K562 (cell line): ENCODE measurements around the gene TTC33. TPM values are rescaled to one million over a fixed set of nuclear protein-coding genes. Genes with fewer than 3 reads are reported as not detected.

Experiments used
- CBX3 ChIP-seq, 2 experiments: IDR thresholded peaks; 1 replicate in 1 of 2; 2 replicates in 1 of 2; pipeline ENCODE4 v1.6.1; 2012; ENCODE audit warnings: inconsistent platforms in 2 of 2, low read length in 2 of 2, borderline replicate concordance in 1 of 2, control low read depth in 1 of 2
- CREB3 ChIP-seq: fragments of 450-650 bp; conservative IDR thresholded peaks from 2 replicates; pipeline ENCODE4 v1.6.1; 2016; ENCODE audit warnings: missing genetic modification characterization, low read depth, mild to moderate bottlenecking, missing compliant biosample characterization, moderate library complexity
- CTBP1 ChIP-seq: fragments of 450-650 bp; IDR thresholded peaks from 2 replicates; pipeline ENCODE4 v1.6.1; 2016; ENCODE audit warnings: borderline replicate concordance
- E2F3 ChIP-seq: fragments of 250-450 bp; sonication (Bioruptor Pico); IDR thresholded peaks from 2 replicates; pipeline ENCODE4 v1.4.0; 2020; ENCODE audit warnings: mild to moderate bottlenecking
- E2F5 ChIP-seq: sonication (generic); formaldehyde crosslinking; IDR thresholded peaks from 2 replicates; pipeline ENCODE4 v1.8.0; 2022; ENCODE audit warnings: mild to moderate bottlenecking, missing genetic modification reagents
- ETV5 ChIP-seq: sonication (generic); formaldehyde crosslinking; IDR thresholded peaks from 2 replicates; pipeline ENCODE4 v1.4.0; 2020; ENCODE audit warnings: low read depth, mild to moderate bottlenecking, missing genetic modification reagents
- FOXJ2 ChIP-seq: fragments of 200-800 bp; sonication (Bioruptor generic); IDR thresholded peaks from 2 replicates; pipeline ENCODE4 v1.6.1; 2016; ENCODE audit warnings: missing genetic modification characterization, missing compliant biosample characterization
- FOXP1 ChIP-seq: sonication (generic); formaldehyde crosslinking; IDR thresholded peaks from 2 replicates; pipeline ENCODE4 v1.8.0; 2022; ENCODE audit warnings: mild to moderate bottlenecking, missing genetic modification reagents
- GABPA ChIP-seq: fragments of 200-800 bp; sonication (Bioruptor generic); conservative IDR thresholded peaks from 2 replicates; pipeline ENCODE4 v1.6.1; 2016; ENCODE audit warnings: low read depth, missing genetic modification characterization, missing compliant biosample characterization
- HMG20A ChIP-seq: fragments of 450-650 bp; formaldehyde crosslinking; conservative IDR thresholded peaks from 2 replicates; pipeline ENCODE4 v1.4.0; 2020; ENCODE audit warnings: mild to moderate bottlenecking, mixed read lengths
- HNRNPUL1 ChIP-seq: fragments of 200-400 bp; formaldehyde crosslinking; IDR thresholded peaks from 2 replicates; pipeline ENCODE4 v1.6.1; 2017; ENCODE audit warnings: low read length
- KLF16 ChIP-seq: IDR thresholded peaks from 2 replicates; pipeline ENCODE4 v1.6.1; 2016; ENCODE audit warnings: antibody characterized with exemption
- MBD2 ChIP-seq: sonication (generic); IDR thresholded peaks from 2 replicates; pipeline ENCODE4 v1.6.1; 2016; ENCODE audit warnings: low read depth, borderline replicate concordance
- NR2C1 ChIP-seq, 2 experiments: fragments of 450-650 bp; IDR thresholded peaks; 2 replicates each; pipeline ENCODE4 v1.6.1; 2017; ENCODE audit warnings: mild to moderate bottlenecking in 2 of 2, antibody characterized with exemption in 1 of 2, inconsistent platforms in 1 of 2, missing compliant biosample characterization in 1 of 2, missing genetic modification characterization in 1 of 2
- PTBP1 ChIP-seq: fragments of 200-400 bp; formaldehyde crosslinking; IDR thresholded peaks from 2 replicates; pipeline ENCODE4 v1.6.1; 2017; ENCODE audit warnings: low read depth, low read length
- SETDB1 ChIP-seq: IDR thresholded peaks from one replicate; pipeline ENCODE4 v1.6.1; 2012; ENCODE audit warnings: low read length, control low read depth, inconsistent platforms
- SPI1 ChIP-seq: IDR thresholded peaks from 2 replicates; pipeline ENCODE4 v1.6.1; 2011; ENCODE audit warnings: low read depth, low read length, control low read depth, borderline replicate concordance
- TBL1XR1 ChIP-seq, 2 experiments: IDR thresholded peaks; 2 replicates each; pipeline ENCODE4 v1.6.1; 2012; ENCODE audit warnings: improper control_type of control experiment in 2 of 2, low read length in 2 of 2, mild to moderate bottlenecking in 1 of 2
- ZNF253 ChIP-seq: fragments of 250-450 bp; sonication (Bioruptor Pico); conservative IDR thresholded peaks from 2 replicates; pipeline ENCODE4 v1.6.1; 2021; ENCODE audit warnings: mild to moderate bottlenecking
- polyA plus RNA-seq, 8 experiments: library from polyadenylated mRNA; depleted of rRNA in 4 of 8; stranded (reverse) in 5 of 8; unstranded in 3 of 8; fragments of >200 nt; fragmentation: Nextera tagmentation in 2 of 8; fragmentation: Illumina TruSeq in 1 of 8; extraction: Ambion mirVana in 2 of 8; extraction: Trizol in 1 of 8; gene quantifications; 2 replicates each; pipeline versions ENCODE4 v1.2.1 to v1.2.3, GENCODE V29; 2011 to 2014; ENCODE audit warnings: inconsistent platforms in 1 of 8, missing spikeins in 1 of 8
- total RNA-seq, 7 experiments: library from RNA; depleted of rRNA in 6 of 7; stranded (reverse); fragments of >200 nt in 6 of 7; fragmentation: Illumina TruSeq in 2 of 7; extraction: Trizol in 2 of 7; gene quantifications; 2 replicates each; pipeline versions ENCODE4 v1.2.1 to v1.2.3, GENCODE V29; 2011 to 2021; ENCODE audit warnings: low replicate concordance in 1 of 7
- TF ChIP-seq, protein P1 (sequence below), 3 experiments: fragments of 200-800 bp in 1 of 3; fragments of 250-450 bp in 1 of 3; fragments of 450-650 bp in 1 of 3; sonication (Bioruptor Pico) in 1 of 3; sonication (Bioruptor generic) in 1 of 3; formaldehyde crosslinking in 1 of 3; IDR thresholded peaks; 2 replicates each; pipeline versions ENCODE4 v1.6.1 to v1.8.0; 2016 to 2022; ENCODE audit warnings: mild to moderate bottlenecking in 2 of 3, missing genetic modification characterization in 2 of 3, missing compliant biosample characterization in 1 of 3, moderate library complexity in 1 of 3

The TTC33 gene
- total and polyA plus RNA-seq, 9 of the 15 experiments (the other 6 are each of a cell fraction or from before 2014, with no cell fraction given): 11.5 to 24.9 (median 21.1) TPM

GRCh38 chr5:40736103-40736875 lies 19.5 kb downstream of the TTC33 start (continued):
- TF ChIP-seq ETV5 (CRISPR knock-in tag): no peak
- TF ChIP-seq ZNF253 (CRISPR knock-in tag): no peak
- TF ChIP-seq, protein P1, sequence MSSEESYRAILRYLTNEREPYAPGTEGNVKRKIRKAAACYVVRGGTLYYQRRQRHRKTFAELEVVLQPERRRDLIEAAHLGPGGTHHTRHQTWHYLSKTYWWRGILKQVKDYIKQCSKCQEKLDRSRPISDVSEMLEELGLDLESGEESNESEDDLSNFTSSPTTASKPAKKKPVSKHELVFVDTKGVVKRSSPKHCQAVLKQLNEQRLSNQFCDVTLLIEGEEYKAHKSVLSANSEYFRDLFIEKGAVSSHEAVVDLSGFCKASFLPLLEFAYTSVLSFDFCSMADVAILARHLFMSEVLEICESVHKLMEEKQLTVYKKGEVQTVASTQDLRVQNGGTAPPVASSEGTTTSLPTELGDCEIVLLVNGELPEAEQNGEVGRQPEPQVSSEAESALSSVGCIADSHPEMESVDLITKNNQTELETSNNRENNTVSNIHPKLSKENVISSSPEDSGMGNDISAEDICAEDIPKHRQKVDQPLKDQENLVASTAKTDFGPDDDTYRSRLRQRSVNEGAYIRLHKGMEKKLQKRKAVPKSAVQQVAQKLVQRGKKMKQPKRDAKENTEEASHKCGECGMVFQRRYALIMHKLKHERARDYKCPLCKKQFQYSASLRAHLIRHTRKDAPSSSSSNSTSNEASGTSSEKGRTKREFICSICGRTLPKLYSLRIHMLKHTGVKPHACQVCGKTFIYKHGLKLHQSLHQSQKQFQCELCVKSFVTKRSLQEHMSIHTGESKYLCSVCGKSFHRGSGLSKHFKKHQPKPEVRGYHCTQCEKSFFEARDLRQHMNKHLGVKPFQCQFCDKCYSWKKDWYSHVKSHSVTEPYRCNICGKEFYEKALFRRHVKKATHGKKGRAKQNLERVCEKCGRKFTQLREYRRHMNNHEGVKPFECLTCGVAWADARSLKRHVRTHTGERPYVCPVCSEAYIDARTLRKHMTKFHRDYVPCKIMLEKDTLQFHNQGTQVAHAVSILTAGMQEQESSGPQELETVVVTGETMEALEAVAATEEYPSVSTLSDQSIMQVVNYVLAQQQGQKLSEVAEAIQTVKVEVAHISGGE (CRISPR knock-in tag; IDR thresholded peaks at IDR 0.05): no peak
- TF ChIP-seq SETDB1: no peak
- TF ChIP-seq CBX3 (IDR thresholded peaks at IDR 0.05; ENCODE audit: borderline replicate concordance in 1 of 2, low read length in 2 of 2): no peak
- no peak for TF ChIP-seq HMG20A (CRISPR knock-in tag)
- TF ChIP-seq MBD2: no peak
- no peak for TF ChIP-seq KLF16
- TF ChIP-seq FOXP1: no peak
- TF ChIP-seq TBL1XR1 (IDR thresholded peaks at IDR 0.05; ENCODE audit: low read length in 2 of 2): no peak
- TF ChIP-seq HNRNPUL1: no peak
- no peak for TF ChIP-seq CTBP1
- TF ChIP-seq GABPA (tag): no peak
- TF ChIP-seq E2F5 (CRISPR knock-in tag): no peak
- no peak for TF ChIP-seq NR2C1 (IDR thresholded peaks at IDR 0.05)
- no peak for TF ChIP-seq NR2C1 (tag; IDR thresholded peaks at IDR 0.05)
- TF ChIP-seq SPI1: no peak
- TF ChIP-seq CREB3 (tag): no peak
- no peak for TF ChIP-seq PTBP1
- TF ChIP-seq FOXJ2: no peak
- no peak for TF ChIP-seq E2F3 (CRISPR knock-in tag)
